Gastrocnemius medialis (tissue), 4 donors: ENCODE data around the gene CD19. TPM values are rescaled to one million over a fixed set of nuclear protein-coding genes. Genes with fewer than 3 reads are reported as not detected.
A peak's percentile ranks its signal among the peaks of the same experiment; 100 is the strongest.

Experiments
- ATAC-seq, 2 donors: fragments of 150-250 bp; one replicate each; pipeline ENCODE4 v1.9.1; 2016
- DNase-seq, 2 donors: peaks; one replicate each; pipeline ENCODE4 v3.0.0-alpha.2; 2019
- H3K27ac ChIP-seq, 4 donors: fragments of 200-600 bp; sonication (generic); 1 replicate in 1 of 4; 2 replicates in 3 of 4; pipeline ENCODE4 v1.5.1; 2016 to 2018; ENCODE audit warnings: mild to moderate bottlenecking in 2 of 4, moderate library complexity in 1 of 4
- H3K27me3 ChIP-seq, 3 donors: fragments of 200-600 bp; sonication (generic) in 2 of 3; 1 replicate in 1 of 3; 2 replicates in 2 of 3; pipeline versions ENCODE4 v1.5.1 to v1.6.0; 2016 to 2019; ENCODE audit warnings: mild to moderate bottlenecking in 1 of 3, moderate library complexity in 1 of 3
- H3K36me3 ChIP-seq, 2 donors: fragments of 200-600 bp; sonication (generic) in 1 of 2; one replicate each; pipeline ENCODE4 v1.5.1; 2017 to 2018
- H3K4me1 ChIP-seq, 2 donors: fragments of 200-600 bp; sonication (generic) in 1 of 2; one replicate each; pipeline ENCODE4 v1.5.1; 2016 to 2017; ENCODE audit warnings: mild to moderate bottlenecking in 2 of 2
- H3K4me3 ChIP-seq, 4 donors: fragments of 200-600 bp; sonication (generic) in 3 of 4; 1 replicate in 1 of 4; 2 replicates in 3 of 4; pipeline ENCODE4 v1.5.1; 2016 to 2019; ENCODE audit warnings: mild to moderate bottlenecking in 2 of 4
- H3K9me3 ChIP-seq, 3 donors: fragments of 200-600 bp; sonication (generic) in 2 of 3; 1 replicate in 1 of 3; 2 replicates in 2 of 3; pipeline ENCODE4 v1.5.1; 2016 to 2019
- CTCF ChIP-seq, 5 experiments: fragments of 450-650 bp in 3 of 5; fragments of 200-600 bp in 2 of 5; sonication (generic) in 2 of 5; IDR thresholded peaks in 4 of 5; conservative IDR thresholded peaks in 1 of 5; 1 replicate in 4 of 5; 2 replicates in 1 of 5; pipeline ENCODE4 v1.5.1; 2016 to 2019; ENCODE audit warnings: antibody characterized with exemption in 5 of 5, mild to moderate bottlenecking in 3 of 5, moderate library complexity in 3 of 5
- POLR2A ChIP-seq, 2 donors: fragments of 450-650 bp; IDR thresholded peaks; one replicate each; pipeline ENCODE4 v1.6.1; 2017; ENCODE audit warnings: antibody characterized with exemption in 2 of 2, mild to moderate bottlenecking in 2 of 2, moderate library complexity in 2 of 2
- in situ Hi-C, 4 donors: fragments of 200-750 bp; cut with MboI; loops; one replicate each; pipeline versions ENCODE4 v1.15.0 to v1.8.0; 2017; ENCODE audit warnings: low sequenced_read_pairs in 4 of 4
- intact Hi-C: fragments of 100-400 bp; cut with DNase I; formaldehyde crosslinking; loops from one replicate; pipeline ENCODE4 v1.15.1; 2023; ENCODE audit warnings: low total_unique reads
- total RNA-seq, 4 donors: library from RNA; depleted of rRNA; stranded (reverse); fragments of >200 nt; gene quantifications; one replicate each; pipeline versions ENCODE4 v1.1.0 to v1.2.3, GENCODE V29; 2016

CD19 gene
- total RNA-seq, 4 donors from 2014 or later: not detected

- DNase-seq (no peak), ATAC-seq (no peak)
- Histone ChIP-seq H3K4me3 (no peak overlapping the region), H3K36me3 (no peaks in the 10 kb centered on the region), H3K9me3 (no peaks in the 10 kb centered on the region), H3K27me3 (no peaks in the 10 kb centered on the region), H3K4me1 (peaks cover 5 to 9% of the 10 kb centered on the region in 2 donors), H3K27ac (no peak overlapping the region)
- intact Hi-C loops: no loop called here
- in situ Hi-C loops: loop anchor here (10.0 kb wide), 3 partner anchors 68 to 118 kb away; partner anchors contain the start of genes SH2B1 (in 2 of the 4), ATP2A1 (in 1 of the 4) and ATXN2L (in 1 of the 4)
- TF ChIP-seq CTCF (IDR thresholded peaks at IDR 0.05 in 4 of 5, conservative IDR thresholded peaks at IDR 0.05 in 1 of 5): no peak
- no peak for TF ChIP-seq POLR2A (IDR thresholded peaks at IDR 0.05)
These were observed 11.5 kb downstream of the CD19 start for GRCh38 chr16:28943281-28943680.

- ATAC-seq: no peak
- Histone ChIP-seq H3K36me3 (no peaks in the 10 kb centered on the region), H3K4me1 (peaks cover 7 to 14% of the 10 kb centered on the region in 2 donors), H3K4me3 (no peak overlapping the region), H3K9me3 (no peaks in the 10 kb centered on the region), H3K27me3 (no peaks in the 10 kb centered on the region), H3K27ac (no peak overlapping the region)
- in situ Hi-C loops (loop anchor here (5.0 to 10.0 kb wide), 4 partner anchors 72 to 124 kb away; partner anchors contain the start of genes ATXN2L (in 3 of the 4), SH2B1 (in 2 of the 4) and ATP2A1 (in 1 of the 4)), intact Hi-C loops (no loop called here)
- DNase-seq: no peak
- TF ChIP-seq POLR2A (IDR thresholded peaks at IDR 0.05): no peak
- no peak for TF ChIP-seq CTCF (IDR thresholded peaks at IDR 0.05 in 4 of 5, conservative IDR thresholded peaks at IDR 0.05 in 1 of 5)
These were observed 14.9 kb downstream of the CD19 start for GRCh38 chr16:28946681-28947080.

GRCh38 chr16:28950648-28951409 lies 19.1 kb downstream of the CD19 start, which contains the start of gene NFATC2IP:
Gene NFATC2IP (plus strand): TSS chr16:28950937. CDS start chr16:28951012, 75 bp downstream.
- DNase-seq (peak; percentile 100), ATAC-seq (peak; percentile 99)
- H3K4me1 ChIP-seq: peaks cover 9 to 10% of the 10 kb centered on the region in 2 donors
- peak within 1 kb of the TSS; percentile 74 to 88 (median 87) for H3K27ac ChIP-seq
- no peaks in the 10 kb centered on the region for H3K9me3 ChIP-seq
- peaks cover 0 to 37% of the 10 kb centered on the region in 2 donors for H3K36me3 ChIP-seq
- peak within 1 kb of the TSS; percentile 72 to 98 (median 76) for H3K4me3 ChIP-seq
- TF ChIP-seq CTCF (IDR thresholded peaks at IDR 0.05 in 4 of 5, conservative IDR thresholded peaks at IDR 0.05 in 1 of 5): no peak
- TF ChIP-seq POLR2A (IDR thresholded peaks at IDR 0.05): peak in 1 of 2 donors; percentile 26
- intact Hi-C loops (loop anchor here (1.0 to 5.0 kb wide), 6 partner anchors 23 to 129 kb away; partner anchors contain the start of genes ATXN2L, RABEP2, SH2B1 and SPNS1), in situ Hi-C loops (no loop called here)
- H3K27me3 ChIP-seq: no peaks in the 10 kb centered on the region

GRCh38 chr16:28951410-28951943 lies 19.7 kb downstream of the CD19 start:
- Histone ChIP-seq H3K9me3 (no peaks in the 10 kb centered on the region), H3K4me3 (peak overlapping the region; percentile 72 to 98 (median 76)), H3K36me3 (peaks cover 0 to 44% of the 10 kb centered on the region in 2 donors), H3K27ac (peak overlapping the region; percentile 74 to 88 (median 87)), H3K27me3 (no peaks in the 10 kb centered on the region), H3K4me1 (peaks cover 9% of the 10 kb centered on the region in 2 donors)
- TF ChIP-seq POLR2A (IDR thresholded peaks at IDR 0.05): no peak
- TF ChIP-seq CTCF (IDR thresholded peaks at IDR 0.05 in 4 of 5, conservative IDR thresholded peaks at IDR 0.05 in 1 of 5): no peak
- DNase-seq: no peak
- intact Hi-C loops (loop anchor here (5.0 kb wide), 1 partner anchor 89 kb away; the partner anchor contains the start of gene SH2B1), in situ Hi-C loops (no loop called here)
- no peak for ATAC-seq
